Globus pallidus (tissue), 1 donor: ENCODE data around the gene ZNRD2.

Experiments used
- DNase-seq: peaks from one replicate; pipeline ENCODE4 v3.0.0-alpha.2; 2015; ENCODE audit warnings: low spot score

Gene ZNRD2

GRCh38 chr11:65538232-65538914, 31.9 kb upstream of the ZNRD2 start:
- no peak for DNase-seq

GRCh38 chr11:65538915-65539743, 31.1 kb upstream of the ZNRD2 start:
- DNase-seq: no peak

GRCh38 chr11:65539744-65540289, 30.5 kb upstream of the ZNRD2 start:
- DNase-seq: no peak

DNA sequence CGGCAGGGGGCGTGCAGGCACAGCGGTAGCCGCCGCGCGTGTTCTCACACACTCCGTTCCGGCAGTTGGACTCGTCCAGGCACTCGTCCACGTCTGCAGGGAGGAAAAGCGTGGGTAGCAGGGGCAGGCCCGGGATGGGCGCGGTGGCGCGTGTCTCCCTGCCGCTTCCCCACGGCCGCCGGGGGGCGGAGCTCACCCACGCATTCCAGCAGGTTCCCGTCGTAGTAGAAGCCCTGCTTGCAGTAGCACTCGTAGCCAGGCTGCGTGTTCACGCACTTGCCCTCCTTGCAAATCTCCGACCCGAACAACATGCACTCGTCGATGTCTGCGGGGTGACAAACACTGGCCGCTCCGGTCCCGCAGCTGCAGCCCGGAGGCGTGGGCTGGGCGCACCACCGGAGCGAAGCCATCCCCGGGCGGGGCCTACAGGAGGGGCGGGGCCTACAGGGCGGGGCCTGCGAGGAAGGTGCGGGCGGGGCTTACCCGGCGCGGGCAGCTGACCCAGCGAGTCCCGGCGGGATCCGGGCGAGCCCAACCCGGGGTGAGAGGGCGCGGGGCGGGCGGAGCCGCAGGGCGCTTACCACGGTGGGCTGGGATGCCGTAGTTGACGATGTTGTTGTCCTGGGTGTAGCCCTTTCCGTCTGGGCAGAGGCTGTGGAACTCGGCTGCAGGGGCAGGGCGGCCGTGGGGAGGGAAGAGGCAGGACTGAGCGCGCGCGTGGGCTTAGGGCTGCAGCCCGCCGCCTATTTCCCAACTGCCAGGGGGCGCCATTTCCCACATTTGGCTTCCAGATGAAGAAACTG, 29.8 kb upstream of the ZNRD2 start:
- DNase-seq: peak; percentile 90

GRCh38 chr11:65541093-65541982, 28.9 kb upstream of the ZNRD2 start:
- DNase-seq: no peak

DNA sequence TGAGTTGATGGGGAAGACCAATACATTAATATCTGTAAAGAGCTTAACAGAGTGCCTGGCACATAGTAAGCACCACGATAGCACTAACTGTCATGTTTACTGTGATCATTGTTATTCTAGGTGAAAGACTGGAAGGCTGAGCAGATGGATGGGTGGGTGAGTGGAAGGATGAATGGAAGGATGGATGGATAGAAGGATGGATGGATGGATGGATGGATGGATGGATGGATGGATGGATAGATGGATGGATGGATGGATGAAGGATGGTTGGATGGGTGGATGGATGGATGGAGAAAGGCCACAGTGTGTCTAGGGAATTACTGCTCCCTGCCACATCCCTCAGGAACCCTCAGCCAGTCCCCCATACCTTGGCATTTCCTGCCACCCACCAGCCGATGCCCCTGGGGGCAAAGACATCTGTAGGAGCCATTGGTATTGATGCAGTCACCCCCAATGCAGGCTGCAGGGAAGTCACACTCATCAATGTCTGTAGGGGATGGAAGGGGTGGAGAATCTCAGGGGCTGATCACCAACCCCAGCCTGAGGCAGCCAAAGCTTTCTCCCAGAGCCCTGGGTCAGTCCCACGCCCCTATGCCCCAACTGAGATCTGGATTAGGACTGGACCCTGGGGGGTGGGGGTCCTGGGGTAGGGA, 27.4 kb upstream of the ZNRD2 start:
- no peak for DNase-seq

DNA sequence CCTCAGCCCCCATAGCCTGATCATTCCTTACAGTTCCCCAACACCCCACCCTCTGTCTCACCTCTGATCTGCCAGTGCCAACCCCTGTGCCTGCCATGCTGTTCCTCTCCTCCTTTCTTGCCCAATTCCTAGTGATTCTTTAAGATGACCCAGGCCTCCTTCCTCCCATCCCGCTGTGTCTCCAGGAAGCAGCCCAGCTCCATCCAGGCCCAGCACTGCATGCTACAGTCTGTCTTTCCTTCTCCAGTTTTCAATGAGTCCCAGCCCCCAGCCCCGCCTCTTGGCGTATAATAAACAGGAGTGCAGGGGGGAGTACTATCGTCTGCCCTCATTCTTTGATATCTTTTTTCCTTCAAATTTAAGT, 24.4 kb upstream of the ZNRD2 start:
- no peak for DNase-seq

DNA sequence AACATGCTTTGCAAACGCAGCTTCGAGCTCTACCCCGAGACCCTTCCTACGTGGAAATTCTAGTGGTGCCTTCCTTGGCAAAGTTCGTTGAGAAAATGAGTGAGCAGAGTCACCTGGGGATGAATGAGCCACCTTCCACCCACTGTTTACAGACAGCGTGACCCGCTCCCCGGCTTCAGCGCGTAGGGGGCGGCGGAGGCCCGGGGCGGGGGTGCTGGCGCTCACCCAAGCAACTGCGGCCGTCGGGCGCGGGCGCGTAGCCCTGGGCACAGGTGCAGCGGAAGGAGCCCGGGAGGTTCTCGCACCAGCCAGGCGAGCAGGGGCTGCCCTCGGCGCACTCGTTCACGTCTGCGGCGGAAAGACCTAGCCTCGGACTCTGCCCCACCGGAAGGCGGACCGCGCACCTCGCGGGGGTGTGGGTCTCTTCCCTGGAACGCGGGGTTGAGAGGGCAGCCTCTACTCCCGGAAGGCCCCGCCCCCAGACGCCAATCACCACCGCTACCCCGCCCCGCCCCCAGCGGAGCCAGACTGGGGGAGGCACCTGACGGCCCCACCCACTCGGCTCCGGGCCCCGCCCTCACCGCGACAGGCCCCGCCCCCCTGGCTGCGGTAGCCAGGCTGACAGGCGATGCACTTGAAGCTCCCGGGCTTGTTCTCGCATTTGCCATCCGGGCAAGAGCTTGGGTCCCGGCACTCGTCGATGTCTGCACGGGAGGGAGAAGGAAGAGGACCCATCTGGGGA, 23.9 kb upstream of the ZNRD2 start:
- DNase-seq: no peak

- DNase-seq: no peak
Measured at GRCh38 chr11:65547446-65548125, 22.7 kb upstream of the ZNRD2 start.

GRCh38 chr11:65548395-65548794, 21.9 kb upstream of the ZNRD2 start:
- DNase-seq: no peak

DNA sequence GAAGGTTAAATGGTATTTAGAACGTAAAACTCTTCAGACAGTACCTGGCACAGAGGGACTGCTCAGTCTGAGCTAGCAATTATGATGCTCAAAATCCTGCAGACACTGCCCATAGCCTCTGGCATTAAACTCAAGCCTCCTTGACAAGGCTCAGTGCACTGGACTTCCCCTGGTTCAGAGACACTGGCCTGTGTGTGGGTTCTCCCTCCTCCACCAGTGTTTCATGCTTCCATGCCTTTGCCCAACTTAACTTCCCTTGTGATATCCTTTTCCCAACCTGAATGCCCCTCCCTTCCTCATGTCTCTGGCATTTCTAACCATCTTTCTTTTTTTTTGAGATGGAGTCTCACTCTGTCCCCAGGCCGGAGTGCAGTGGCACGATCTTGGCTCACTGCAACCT, 21.2 kb upstream of the ZNRD2 start:
- no peak for DNase-seq

DNA sequence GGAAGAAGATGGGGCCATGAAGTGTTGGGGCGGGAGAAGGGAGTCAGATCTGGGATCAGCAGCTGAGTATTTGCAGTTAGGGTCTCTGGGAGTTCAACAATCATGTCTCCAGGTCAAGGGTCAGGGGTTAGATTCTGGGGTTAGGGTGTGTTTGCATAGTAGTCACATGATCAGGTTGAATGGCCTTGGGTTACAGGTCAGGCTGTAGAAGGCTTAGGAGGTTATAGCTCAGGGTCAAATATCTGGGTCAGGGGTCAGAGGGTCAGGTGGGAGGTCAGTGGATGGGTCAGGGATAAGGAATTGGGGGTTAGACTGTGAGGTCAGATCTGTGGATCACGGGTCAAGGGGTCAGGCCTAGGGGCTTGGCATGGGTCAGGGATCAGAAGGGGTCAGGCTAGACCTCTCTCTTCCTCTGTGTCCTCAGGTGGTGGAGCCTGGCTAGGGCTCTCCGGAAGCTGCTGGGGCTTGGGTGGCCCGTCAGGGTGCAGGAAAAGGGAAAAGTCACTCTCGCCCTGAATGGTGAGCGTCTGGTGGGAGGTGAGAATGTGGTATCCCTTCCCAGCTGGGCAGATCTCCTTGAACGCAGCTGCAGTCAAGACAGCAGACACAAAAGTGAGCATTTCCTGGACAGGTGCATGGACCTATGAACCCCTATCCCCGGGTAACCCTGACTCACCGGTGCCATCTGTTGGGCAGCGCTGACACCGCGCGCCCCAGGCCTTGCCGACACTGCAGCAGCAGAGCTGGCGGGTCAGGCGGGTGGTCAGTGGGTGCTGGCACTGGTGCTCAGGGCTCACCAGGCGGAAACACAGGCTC, 18.5 kb upstream of the ZNRD2 start:
- no peak for DNase-seq

GRCh38 chr11:65552388-65552951, 17.8 kb upstream of the ZNRD2 start:
- DNase-seq: no peak

- no peak for DNase-seq
Measured at GRCh38 chr11:65553301-65554001, 16.8 kb upstream of the ZNRD2 start.

DNA sequence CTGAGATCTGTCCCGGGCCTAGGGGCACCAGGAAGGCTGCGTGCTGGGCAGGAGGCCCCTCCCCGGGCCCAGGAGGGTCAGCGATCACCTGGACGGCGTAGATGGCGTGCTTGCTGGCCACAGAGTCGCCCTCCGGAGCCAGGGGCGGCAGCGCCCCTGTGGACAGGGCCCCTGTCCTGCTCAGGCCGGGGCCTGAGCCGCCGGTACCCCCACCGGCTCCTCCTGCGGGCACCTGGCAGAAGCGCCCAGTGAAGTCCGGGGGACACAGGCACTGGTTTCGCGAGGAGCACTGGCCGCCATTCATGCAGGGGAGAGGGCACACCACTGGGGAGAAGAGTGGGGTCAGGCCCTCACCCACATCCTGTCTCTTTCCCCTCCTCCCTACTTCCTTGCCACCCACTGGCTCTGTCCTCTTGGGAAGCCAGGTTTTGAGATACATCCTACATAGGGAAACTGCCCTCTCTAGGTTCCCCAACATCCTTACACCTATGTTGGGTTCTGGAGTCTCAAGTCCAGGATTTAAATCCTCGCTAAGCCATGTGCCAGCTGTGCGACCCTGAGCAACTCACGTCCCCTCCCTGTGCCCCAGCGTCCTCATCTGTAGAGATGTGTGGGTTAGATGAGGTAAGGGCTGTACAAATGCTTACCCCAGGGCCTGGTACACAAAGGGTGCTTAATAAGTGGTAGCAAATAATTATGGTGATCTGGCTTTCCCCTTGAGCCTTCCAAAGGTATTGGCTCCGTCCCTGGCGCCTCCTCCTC, 16.0 kb upstream of the ZNRD2 start:
- DNase-seq: no peak

GRCh38 chr11:65554842-65555430, 15.3 kb upstream of the ZNRD2 start:
- DNase-seq: no peak
